Upper lobe of left lung (tissue), 4 donors: ENCODE data around the gene NAA60.

Experiments used
- CTCF ChIP-seq, 6 experiments: fragments of 450-650 bp in 4 of 6; fragments of 200-600 bp in 2 of 6; sonication (generic) in 2 of 6; IDR thresholded peaks; one replicate each; pipeline ENCODE4 v1.5.1; 2016 to 2019; ENCODE audit warnings: antibody characterized with exemption in 6 of 6
- EP300 ChIP-seq, 4 donors: sonication (generic); formaldehyde crosslinking; IDR thresholded peaks; one replicate each; pipeline ENCODE4 v1.5.1; 2017; ENCODE audit warnings: antibody characterized with exemption in 4 of 4, control low read depth in 2 of 4
- POLR2AphosphoS5 ChIP-seq, 2 donors: sonication (generic); formaldehyde crosslinking; IDR thresholded peaks; one replicate each; pipeline ENCODE4 v1.5.1; 2017; ENCODE audit warnings: antibody characterized with exemption in 2 of 2

- TF ChIP-seq POLR2AphosphoS5 (IDR thresholded peaks at IDR 0.05) (no peak), EP300 (IDR thresholded peaks at IDR 0.05) (no peak), CTCF (IDR thresholded peaks at IDR 0.05) (no peak)
These were observed 70.6 kb downstream of the NAA60 start for GRCh38 chr16:3513892-3514583.
